ENCODE measurements around the gene THAP12. TPM values are rescaled to one million over a fixed set of nuclear protein-coding genes. Genes with fewer than 3 reads are reported as not detected.
"Not testable (repeated sequence)": the region's sequence is repeated elsewhere in the genome, so short reads cannot be mapped to it uniquely, and the experiment has no call there.

The THAP12 gene
- total and polyA plus RNA-seq, 2 donors (not counting 1 experiment from before 2014, with no cell fraction given): 39.5 to 57.9 TPM

DNA sequence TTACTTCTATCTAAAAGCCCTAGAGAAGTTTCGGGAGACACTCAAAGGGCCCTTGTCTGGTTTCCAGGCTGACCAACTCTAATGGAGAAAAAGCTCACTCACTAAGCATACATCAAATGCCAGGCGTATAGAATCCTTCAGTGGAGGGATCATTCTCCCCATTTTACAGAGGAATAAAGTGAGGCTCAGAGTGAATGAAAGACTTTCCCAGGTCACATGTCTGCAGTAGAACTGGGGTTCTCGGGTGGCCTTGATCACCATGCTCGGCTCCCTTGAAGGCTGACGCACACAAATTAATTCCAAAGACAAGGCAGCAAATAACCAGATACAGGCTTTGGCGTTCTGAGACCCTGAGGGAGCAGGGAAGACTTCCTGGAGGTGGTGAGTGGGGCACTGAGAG lies 60.0 kb downstream of the THAP12 start:
- H3K4me1 ChIP-seq (ENCODE audit: control insufficient read depth, extremely low read depth, insufficient read depth, low read length): no peaks in the 10 kb centered on the region
- no peak overlapping the region for H3K27ac ChIP-seq (ENCODE audit: insufficient read depth, low read length)
- H3K79me2 ChIP-seq (ENCODE audit: control insufficient read depth, insufficient read depth, low read length): no peaks in the 10 kb centered on the region
- H3K27me3 ChIP-seq (ENCODE audit: control insufficient read depth, insufficient read depth, low read length): peaks cover 9% of the 10 kb centered on the region
- TF ChIP-seq EZH2 (IDR thresholded peaks at IDR 0.05; ENCODE audit: low read length, missing control alignments): no peak
- H3K9me3 ChIP-seq (ENCODE audit: control insufficient read depth, insufficient read depth, low read depth, low read length): no peaks in the 10 kb centered on the region
- H4K20me1 ChIP-seq (ENCODE audit: control insufficient read depth, extremely low read depth, insufficient read depth, low read length): no peaks in the 10 kb centered on the region
- no peak overlapping the region for H3K4me3 ChIP-seq (replicated peaks in 1 of 4; ENCODE audit: control extremely low read depth in 1 of 4, insufficient read depth in 1 of 4, low read depth in 3 of 4, low read length in 4 of 4)
- H3K9ac ChIP-seq (ENCODE audit: insufficient read depth, low read length): no peak overlapping the region
- H3K4me2 ChIP-seq (ENCODE audit: extremely low read depth, insufficient read depth, low read length): no peak overlapping the region
- no peak for DNase-seq (ENCODE audit: low read depth in 2 of 2)
- H3K36me3 ChIP-seq (ENCODE audit: control insufficient read depth, insufficient read depth, low read length): no peaks in the 10 kb centered on the region
- H2AFZ ChIP-seq (ENCODE audit: low read length): no peak overlapping the region

DNA sequence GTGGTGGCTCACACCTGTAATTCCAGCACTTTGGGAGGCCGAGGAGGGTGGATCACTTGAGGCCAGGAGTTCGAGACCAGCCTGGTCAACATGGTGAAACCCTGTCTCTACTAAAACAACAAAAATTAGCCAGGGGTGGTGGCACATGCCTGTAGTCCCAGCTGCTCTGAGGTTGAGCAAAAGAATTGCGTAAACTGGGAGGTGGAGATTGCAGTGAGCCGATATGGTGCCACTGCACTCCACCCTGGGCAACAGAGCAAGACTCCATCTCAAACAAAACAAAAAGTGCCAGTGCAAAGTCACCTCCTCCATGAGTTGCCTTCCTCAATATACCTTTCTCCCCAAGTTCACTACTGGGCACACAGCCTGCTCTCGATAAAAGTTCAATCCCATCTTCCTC lies 61.1 kb downstream of the THAP12 start:
- H3K4me3 ChIP-seq (replicated peaks in 1 of 4; ENCODE audit: control extremely low read depth in 1 of 4, insufficient read depth in 1 of 4, low read depth in 3 of 4, low read length in 4 of 4); H3K9ac ChIP-seq (ENCODE audit: insufficient read depth, low read length); DNase-seq (ENCODE audit: low read depth in 2 of 2); H2AFZ ChIP-seq (ENCODE audit: low read length); H3K36me3 ChIP-seq (ENCODE audit: control insufficient read depth, insufficient read depth, low read length); H3K27me3 ChIP-seq (ENCODE audit: control insufficient read depth, insufficient read depth, low read length); H3K79me2 ChIP-seq (ENCODE audit: control insufficient read depth, insufficient read depth, low read length); H3K27ac ChIP-seq (ENCODE audit: insufficient read depth, low read length); H3K9me3 ChIP-seq (ENCODE audit: control insufficient read depth, insufficient read depth, low read depth, low read length); H4K20me1 ChIP-seq (ENCODE audit: control insufficient read depth, extremely low read depth, insufficient read depth, low read length); H3K4me2 ChIP-seq (ENCODE audit: extremely low read depth, insufficient read depth, low read length); H3K4me1 ChIP-seq (ENCODE audit: control insufficient read depth, extremely low read depth, insufficient read depth, low read length): not testable (repeated sequence)

DNA sequence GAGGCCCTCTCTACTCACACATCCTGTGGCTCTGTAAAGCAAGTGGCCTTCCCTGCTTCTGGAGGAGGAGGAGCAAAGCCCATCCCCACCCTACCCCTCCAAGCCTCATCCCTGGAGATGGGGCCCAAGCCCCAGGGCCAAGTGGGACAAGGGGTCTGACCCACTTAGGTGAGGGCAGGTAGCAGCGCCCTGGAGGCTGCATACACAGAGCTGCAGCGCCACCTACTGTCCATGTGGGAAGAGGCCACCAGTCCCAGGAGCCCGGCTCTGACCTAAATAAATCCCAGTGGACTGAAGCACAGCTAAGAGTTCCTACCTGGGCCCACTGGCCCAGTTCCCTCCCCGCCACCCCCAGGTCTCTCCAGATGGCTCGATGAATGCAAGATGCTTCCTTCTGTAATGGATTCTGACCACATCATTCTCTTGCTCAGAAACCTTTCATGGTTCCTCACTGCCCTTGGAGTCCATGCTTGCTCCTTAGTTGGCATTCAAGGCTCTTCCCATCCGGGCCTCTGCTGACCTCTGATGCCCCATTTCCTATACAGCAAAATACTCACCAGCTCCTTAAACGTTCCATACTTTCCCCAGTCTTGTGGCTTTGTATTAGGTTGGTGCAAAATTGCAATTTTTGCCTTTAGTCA lies 62.1 kb downstream of the THAP12 start:
- H2AFZ ChIP-seq (ENCODE audit: low read length): no peak overlapping the region
- no peaks in the 10 kb centered on the region for H3K4me1 ChIP-seq (ENCODE audit: control insufficient read depth, extremely low read depth, insufficient read depth, low read length)
- H4K20me1 ChIP-seq (ENCODE audit: control insufficient read depth, extremely low read depth, insufficient read depth, low read length): no peaks in the 10 kb centered on the region
- peak; percentile 51 to 69 for DNase-seq (ENCODE audit: low read depth in 2 of 2)
- no peaks in the 10 kb centered on the region for H3K9me3 ChIP-seq (ENCODE audit: control insufficient read depth, insufficient read depth, low read depth, low read length)
- peaks cover 9% of the 10 kb centered on the region for H3K27me3 ChIP-seq (ENCODE audit: control insufficient read depth, insufficient read depth, low read length)
- H3K4me3 ChIP-seq (replicated peaks in 1 of 4; ENCODE audit: control extremely low read depth in 1 of 4, insufficient read depth in 1 of 4, low read depth in 3 of 4, low read length in 4 of 4): no peak overlapping the region
- H3K9ac ChIP-seq (ENCODE audit: insufficient read depth, low read length): no peak overlapping the region
- no peak overlapping the region for H3K4me2 ChIP-seq (ENCODE audit: extremely low read depth, insufficient read depth, low read length)
- H3K27ac ChIP-seq (ENCODE audit: insufficient read depth, low read length): no peak overlapping the region
- no peaks in the 10 kb centered on the region for H3K36me3 ChIP-seq (ENCODE audit: control insufficient read depth, insufficient read depth, low read length)
- H3K79me2 ChIP-seq (ENCODE audit: control insufficient read depth, insufficient read depth, low read length): no peaks in the 10 kb centered on the region
- TF ChIP-seq, protein P1, sequence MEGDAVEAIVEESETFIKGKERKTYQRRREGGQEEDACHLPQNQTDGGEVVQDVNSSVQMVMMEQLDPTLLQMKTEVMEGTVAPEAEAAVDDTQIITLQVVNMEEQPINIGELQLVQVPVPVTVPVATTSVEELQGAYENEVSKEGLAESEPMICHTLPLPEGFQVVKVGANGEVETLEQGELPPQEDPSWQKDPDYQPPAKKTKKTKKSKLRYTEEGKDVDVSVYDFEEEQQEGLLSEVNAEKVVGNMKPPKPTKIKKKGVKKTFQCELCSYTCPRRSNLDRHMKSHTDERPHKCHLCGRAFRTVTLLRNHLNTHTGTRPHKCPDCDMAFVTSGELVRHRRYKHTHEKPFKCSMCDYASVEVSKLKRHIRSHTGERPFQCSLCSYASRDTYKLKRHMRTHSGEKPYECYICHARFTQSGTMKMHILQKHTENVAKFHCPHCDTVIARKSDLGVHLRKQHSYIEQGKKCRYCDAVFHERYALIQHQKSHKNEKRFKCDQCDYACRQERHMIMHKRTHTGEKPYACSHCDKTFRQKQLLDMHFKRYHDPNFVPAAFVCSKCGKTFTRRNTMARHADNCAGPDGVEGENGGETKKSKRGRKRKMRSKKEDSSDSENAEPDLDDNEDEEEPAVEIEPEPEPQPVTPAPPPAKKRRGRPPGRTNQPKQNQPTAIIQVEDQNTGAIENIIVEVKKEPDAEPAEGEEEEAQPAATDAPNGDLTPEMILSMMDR (conservative IDR thresholded peaks at IDR 0.05 in 1 of 2, IDR thresholded peaks at IDR 0.05 in 1 of 2; ENCODE audit: low read depth in 1 of 2, low read length in 2 of 2): peak; percentile 91 to 96
- TF ChIP-seq EZH2 (IDR thresholded peaks at IDR 0.05; ENCODE audit: low read length, missing control alignments): no peak

DNA sequence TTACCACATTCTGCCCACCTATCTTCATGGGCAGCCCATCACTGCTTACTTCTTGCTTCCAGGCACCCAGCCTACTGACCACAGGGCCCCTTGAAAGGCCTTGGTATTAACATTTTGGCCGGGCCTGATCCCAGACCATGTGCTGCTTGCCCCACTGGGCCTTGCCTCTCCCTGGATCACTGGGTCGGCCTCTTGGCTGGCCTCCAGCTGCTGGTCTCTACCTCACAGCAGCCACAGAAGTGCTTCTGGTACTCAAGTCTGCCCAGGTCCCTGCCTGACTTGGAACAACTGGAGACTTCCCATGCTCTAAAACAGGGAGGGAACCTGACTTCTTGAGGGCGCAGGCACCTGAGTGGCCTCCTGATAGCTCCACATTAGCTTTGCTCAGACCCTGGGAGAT lies 63.6 kb downstream of the THAP12 start:
- H2AFZ ChIP-seq (ENCODE audit: low read length): no peak overlapping the region
- no peak overlapping the region for H3K4me3 ChIP-seq (replicated peaks in 1 of 4; ENCODE audit: control extremely low read depth in 1 of 4, insufficient read depth in 1 of 4, low read depth in 3 of 4, low read length in 4 of 4)
- TF ChIP-seq, protein P1 (conservative IDR thresholded peaks at IDR 0.05 in 1 of 2, IDR thresholded peaks at IDR 0.05 in 1 of 2; ENCODE audit: low read depth in 1 of 2, low read length in 2 of 2): no peak
- TF ChIP-seq EZH2 (IDR thresholded peaks at IDR 0.05; ENCODE audit: low read length, missing control alignments): no peak
- no peak overlapping the region for H3K27ac ChIP-seq (ENCODE audit: insufficient read depth, low read length)
- H3K4me1 ChIP-seq (ENCODE audit: control insufficient read depth, extremely low read depth, insufficient read depth, low read length): no peaks in the 10 kb centered on the region
- no peaks in the 10 kb centered on the region for H3K9me3 ChIP-seq (ENCODE audit: control insufficient read depth, insufficient read depth, low read depth, low read length)
- DNase-seq (ENCODE audit: low read depth in 2 of 2): no peak
- H3K36me3 ChIP-seq (ENCODE audit: control insufficient read depth, insufficient read depth, low read length): no peaks in the 10 kb centered on the region
- no peak overlapping the region for H3K4me2 ChIP-seq (ENCODE audit: extremely low read depth, insufficient read depth, low read length)
- H3K27me3 ChIP-seq (ENCODE audit: control insufficient read depth, insufficient read depth, low read length): peaks cover 9% of the 10 kb centered on the region
- H4K20me1 ChIP-seq (ENCODE audit: control insufficient read depth, extremely low read depth, insufficient read depth, low read length): no peaks in the 10 kb centered on the region
- H3K79me2 ChIP-seq (ENCODE audit: control insufficient read depth, insufficient read depth, low read length): no peaks in the 10 kb centered on the region
- no peak overlapping the region for H3K9ac ChIP-seq (ENCODE audit: insufficient read depth, low read length)

Measured in fibroblast of lung (primary cell).